A172 (cell line): ENCODE results near the gene ZNF730. TPM values are rescaled to one million over a fixed set of nuclear protein-coding genes. Genes with fewer than 3 reads are reported as not detected.
"Not testable (repeated sequence)": the region's sequence is repeated elsewhere in the genome, so short reads cannot be mapped to it uniquely, and the experiment has no call there.

Source experiments
- DNase-seq: peaks from one replicate; pipeline ENCODE4 v3.0.0-alpha.2; 2015; ENCODE audit warnings: low spot score
- total RNA-seq: library from RNA; depleted of rRNA; stranded (reverse); fragments of >200 nt; shearing (Covaris generic); gene quantifications from 2 replicates; pipeline ENCODE4 v1.2.3, GENCODE V29; 2014; rRNA removed

The ZNF730 gene
- total RNA-seq, result 1.4 and 2.5 TPM in 2 replicates

- DNase-seq, result peak; percentile 42
Measured at GRCh38 chr19:23116802-23117571, at the start of gene ZNF730. TSS of gene ZNF730 (plus strand) at chr19:23117025. CDS start at chr19:23117174, 149 bp downstream.

DNA sequence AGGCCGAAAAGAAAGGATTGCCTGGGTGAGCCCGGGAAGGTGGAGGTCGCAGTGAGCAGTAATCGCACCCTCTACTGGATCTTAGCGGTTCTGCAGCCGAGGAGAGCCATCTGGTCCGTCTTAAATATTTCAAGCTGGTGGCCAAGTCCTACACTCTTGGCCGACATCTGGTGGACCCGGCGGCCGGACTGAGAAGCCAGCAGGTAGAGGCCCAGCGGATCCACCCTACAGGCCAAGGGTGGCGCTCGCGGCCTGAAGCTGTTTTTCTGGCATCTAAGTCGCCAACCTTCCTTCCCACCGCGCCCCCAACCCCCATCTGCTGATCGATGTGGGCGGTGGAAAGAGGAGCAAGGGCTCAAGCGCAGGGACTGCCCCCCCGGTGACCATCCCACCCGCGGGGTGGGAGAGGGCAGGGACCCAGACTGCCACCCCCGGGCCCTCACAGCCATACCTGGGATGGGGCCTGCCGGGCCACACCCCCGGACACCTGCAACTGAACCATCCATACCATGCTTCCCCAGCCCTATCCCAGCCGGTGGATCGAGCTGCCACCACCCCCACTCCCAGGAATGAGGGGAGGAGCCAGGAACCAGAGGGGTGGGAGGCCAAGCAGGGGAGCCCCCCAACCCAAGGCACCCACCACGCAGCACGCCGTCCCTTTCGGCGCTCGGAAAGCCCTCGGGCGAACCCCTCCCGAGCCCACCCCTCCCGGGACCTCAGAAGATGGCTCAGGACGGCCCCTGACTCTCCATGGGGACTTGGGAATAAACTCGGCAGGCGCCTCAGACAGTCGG, 46.3 kb upstream of the ZNF730 start:
- no peak for DNase-seq

GRCh38 chr19:23071147-23071511, 45.7 kb upstream of the ZNF730 start:
- no peak for DNase-seq

DNA sequence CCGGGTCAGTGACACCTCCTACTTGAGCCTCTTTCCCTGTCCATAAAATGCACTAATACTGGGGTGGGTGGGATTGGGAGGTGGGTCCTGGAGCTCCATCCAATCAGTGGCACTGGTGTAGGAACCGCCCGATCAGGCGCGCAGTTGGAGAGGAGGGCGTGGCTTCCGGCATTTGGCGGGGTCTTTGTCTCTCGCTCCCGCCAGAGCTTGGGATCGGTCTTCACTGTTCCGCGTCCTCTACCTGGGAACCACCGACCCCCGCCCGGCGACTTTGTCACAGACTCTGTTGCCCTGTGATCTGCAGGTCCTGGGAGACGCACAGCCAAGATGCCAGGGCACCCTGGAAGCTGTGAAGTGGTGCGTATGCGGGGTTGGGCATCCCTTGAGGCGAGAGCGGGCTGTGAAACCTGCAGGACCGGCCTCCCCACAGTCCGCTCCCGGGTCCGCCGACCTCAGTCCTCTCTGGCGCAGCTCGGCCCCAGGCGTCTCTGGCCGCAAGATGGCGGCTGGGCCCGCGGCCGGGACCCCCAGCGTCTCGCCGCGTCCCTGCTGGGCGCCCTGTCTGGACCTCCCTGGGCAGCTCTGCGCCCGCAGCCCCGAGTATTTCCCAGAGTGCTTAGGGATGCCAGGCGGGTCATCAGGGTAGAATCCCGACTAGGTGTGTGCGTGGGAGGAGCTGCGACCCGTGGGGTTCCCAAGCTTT, 41.6 kb upstream of the ZNF730 start:
- peak; percentile 60 for DNase-seq

DNA sequence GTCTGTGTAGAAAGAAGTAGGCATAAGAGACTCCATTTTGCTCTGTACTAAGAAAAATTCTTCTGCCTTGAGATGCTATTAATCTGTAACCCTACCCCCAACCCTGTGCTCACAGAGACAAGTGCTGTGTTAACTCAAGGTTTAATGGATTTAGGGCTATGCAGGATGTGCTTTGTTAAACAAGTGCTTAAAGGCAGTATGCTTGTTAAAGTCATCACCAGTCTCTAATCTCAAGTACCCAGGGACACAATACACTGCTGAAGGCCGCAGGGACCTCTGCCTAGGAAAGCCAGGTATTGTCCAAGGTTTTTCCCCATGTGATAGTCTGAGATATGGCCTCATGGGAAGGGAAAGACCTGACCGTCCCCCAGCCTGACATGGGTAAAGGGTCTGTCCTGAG, 39.0 kb upstream of the ZNF730 start:
- DNase-seq, result not testable (repeated sequence)

DNA sequence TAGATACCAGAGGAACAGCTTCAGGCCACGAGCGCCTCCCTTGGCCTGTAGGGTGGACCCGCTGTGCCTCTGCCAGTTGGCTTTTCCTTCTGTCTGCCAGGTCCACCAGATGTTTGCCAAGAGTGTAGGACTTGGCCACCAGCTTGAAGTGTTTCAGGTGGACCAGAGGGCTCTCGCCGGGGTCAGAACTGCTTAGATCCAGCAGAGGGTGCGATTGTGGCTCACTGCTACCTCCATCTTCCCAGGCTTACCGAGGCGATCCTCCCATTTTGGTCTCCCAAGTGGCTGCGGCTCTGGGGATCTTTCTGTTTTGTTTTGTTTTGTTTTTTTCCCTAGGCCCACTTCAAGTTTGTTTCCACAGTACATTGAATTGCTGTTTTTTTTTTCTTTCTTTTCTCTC, 23.0 kb upstream of the ZNF730 start:
- no peak for DNase-seq

- no peak for DNase-seq
Measured at GRCh38 chr19:23095418-23095817, 21.4 kb upstream of the ZNF730 start.

- no peak for DNase-seq
Measured at GRCh38 chr19:23098286-23098685, 18.5 kb upstream of the ZNF730 start.

DNA sequence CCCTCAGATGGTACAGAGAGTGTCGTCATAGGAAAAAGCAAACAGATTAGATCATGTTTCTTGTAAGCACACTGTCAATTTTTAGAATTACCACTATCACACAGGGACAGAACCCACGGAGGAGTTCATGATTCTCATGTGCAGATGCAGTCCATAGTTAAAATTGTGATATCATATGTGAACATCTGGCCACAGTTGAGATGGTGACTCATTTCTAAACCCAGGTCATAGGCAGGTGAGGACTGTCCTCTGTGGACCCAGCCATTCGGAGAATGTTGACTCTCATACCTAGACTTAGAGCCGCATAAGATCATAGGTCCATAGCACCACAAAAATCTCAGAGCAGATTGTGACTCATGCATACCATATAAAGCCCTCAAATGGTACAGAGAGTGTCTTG, 17.8 kb upstream of the ZNF730 start:
- DNase-seq, result no peak

DNA sequence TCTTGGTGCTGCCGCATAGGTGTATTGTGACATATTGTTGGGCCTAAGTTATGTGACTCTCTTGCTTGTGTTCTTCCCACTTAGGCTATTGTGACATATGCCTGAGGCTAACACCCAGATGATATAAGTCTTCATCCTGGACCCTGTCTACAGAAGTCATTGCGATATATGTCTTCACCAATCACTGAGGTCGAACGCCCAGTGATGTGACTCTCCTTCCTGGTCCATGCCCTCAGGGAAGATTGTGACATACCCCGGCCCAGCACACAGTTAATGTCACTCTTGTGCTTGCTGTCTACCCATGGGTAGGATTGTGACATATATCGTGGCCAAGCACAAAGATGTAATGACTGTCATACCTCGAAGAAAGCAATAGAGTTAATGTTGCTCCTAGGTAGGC, 16.9 kb upstream of the ZNF730 start:
- DNase-seq, result no peak

- DNase-seq, result peak; percentile 1
Measured at GRCh38 chr19:23101241-23101640, 15.6 kb upstream of the ZNF730 start.

DNA sequence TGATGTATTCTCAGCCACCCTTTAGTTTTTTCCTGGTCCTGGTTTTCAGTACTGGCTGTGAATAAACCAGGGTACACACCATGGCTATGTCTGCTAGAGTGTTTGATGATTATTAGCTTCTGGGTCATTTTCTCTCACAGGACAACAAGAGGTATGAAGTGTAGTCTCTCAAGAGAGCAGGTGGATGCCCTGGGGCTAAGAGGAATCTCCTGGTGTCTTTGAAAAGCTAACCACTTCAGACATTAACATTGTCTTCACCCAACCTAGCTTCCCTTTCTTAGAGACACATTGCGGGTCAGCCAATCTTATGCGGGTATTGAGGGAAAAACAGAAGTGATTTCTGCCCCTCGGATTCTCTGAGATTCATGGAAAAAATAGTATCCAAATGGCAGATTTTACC, 1.6 kb downstream of the ZNF730 start:
- no peak for DNase-seq

DNA sequence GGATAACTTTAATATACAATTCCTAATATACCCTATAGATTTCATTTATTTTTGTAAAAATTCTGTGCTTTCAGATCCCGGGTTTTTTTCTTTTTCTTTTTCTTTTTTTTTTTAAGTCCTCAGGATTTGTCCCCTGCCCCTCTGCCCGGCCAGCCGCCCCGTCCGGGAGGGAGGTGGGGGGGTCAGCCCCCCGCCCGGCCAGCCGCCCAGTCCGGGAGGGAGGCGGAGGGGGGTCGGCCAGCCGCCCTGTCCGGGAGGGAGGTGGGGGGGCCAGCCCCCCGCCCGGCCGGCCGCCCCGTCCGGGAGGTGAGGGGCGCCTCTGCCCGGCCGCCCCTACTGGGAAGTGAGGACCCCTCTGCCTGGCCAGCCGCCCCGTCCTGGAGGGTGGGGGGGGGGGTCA, 17.4 kb downstream of the ZNF730 start:
- DNase-seq, result not testable (repeated sequence)

DNA sequence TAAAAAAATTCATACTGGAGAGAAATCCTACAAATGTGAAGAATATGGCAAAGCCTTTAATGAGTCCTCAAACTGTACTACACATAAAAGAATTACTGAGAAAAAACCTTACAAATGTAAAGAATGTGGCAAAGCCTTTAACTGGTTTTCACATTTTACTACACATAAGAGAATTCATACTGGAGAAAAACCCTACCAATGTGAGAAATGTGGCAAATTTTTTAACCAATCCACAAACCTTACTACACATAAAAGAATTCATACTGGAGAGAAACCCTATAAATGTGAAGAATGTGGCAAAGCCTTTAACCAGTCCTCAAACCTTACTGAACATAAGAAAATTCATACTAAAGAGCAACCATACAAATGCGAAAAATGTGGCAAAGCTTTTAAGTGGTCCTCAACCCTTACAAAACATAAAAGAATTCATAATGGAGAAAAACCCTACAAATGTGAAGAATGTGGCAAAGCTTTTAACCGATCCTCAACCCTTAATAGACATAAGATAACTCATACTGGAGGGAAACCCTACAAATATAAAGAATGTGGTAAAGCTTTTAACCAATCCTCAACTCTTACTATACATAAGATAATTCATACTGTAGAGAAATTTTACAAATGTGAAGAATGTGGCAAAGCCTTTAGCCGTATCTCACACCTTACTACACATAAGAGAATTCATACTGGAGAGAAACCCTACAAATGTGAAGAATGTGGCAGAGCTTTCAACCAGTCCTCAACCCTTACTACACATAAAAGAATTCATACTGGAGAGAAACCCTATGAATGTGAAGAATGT, 29.0 kb downstream of the ZNF730 start:
- no peak for DNase-seq

- DNase-seq, result no peak
Measured at GRCh38 chr19:23160766-23161165, 43.9 kb downstream of the ZNF730 start.

DNA sequence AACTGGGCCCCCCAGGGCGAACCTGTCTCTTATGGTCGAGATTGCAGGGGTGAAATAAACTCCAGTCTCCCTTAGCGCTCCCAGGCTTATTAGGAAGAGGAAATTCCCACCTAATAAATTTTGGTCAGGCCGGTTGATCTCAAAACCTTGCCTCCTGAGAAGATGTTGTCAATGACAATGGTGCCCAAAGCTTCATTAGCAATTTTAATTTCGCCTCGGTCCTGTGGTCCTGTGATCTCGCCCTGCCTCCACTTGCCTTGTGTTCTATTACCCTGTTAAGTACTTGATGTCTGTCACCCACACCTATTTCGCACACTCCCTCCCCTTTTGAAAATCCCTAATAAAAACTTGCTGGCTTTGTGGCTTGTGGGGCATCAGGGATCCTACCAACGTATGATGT, 51.5 kb downstream of the ZNF730 start:
- DNase-seq, result not testable (repeated sequence)

- no peak for DNase-seq
Measured at GRCh38 chr19:23183251-23183650, 66.4 kb downstream of the ZNF730 start.

GRCh38 chr19:23190341-23190740, 73.5 kb downstream of the ZNF730 start:
- no peak for DNase-seq
